ENCODE data around the gene GYG1. TPM values are rescaled to one million over a fixed set of nuclear protein-coding genes. Genes with fewer than 3 reads are reported as not detected.

The GYG1 gene
- total RNA-seq, 1 donor from 2014 or later: 33.1 TPM

GRCh38 chr3:148950806-148951205, 40.5 kb upstream of the GYG1 start:
- peak; percentile 13 for TF ChIP-seq CTCF (conservative IDR thresholded peaks at IDR 0.05)
- Mint-ChIP-seq H3K36me3 (no peaks in the 10 kb centered on the region), H3K4me3 (no peak overlapping the region), H3K9me3 (no peaks in the 10 kb centered on the region), H3K4me1 (ENCODE audit: unreplicated experiment) (peaks cover 12% of the 10 kb centered on the region), H3K27ac (no peak overlapping the region), H3K27me3 (peaks cover 7% of the 10 kb centered on the region)
- no peak for DNase-seq (ENCODE audit: extremely low spot score, unreplicated experiment)

- Mint-ChIP-seq H3K27me3 (peaks cover 5% of the 10 kb centered on the region), H3K27ac (no peak overlapping the region), H3K4me1 (ENCODE audit: unreplicated experiment) (peaks cover 20% of the 10 kb centered on the region), H3K36me3 (no peaks in the 10 kb centered on the region), H3K4me3 (no peak overlapping the region), H3K9me3 (no peaks in the 10 kb centered on the region)
- no peak for DNase-seq (ENCODE audit: extremely low spot score, unreplicated experiment)
- no peak for TF ChIP-seq CTCF (conservative IDR thresholded peaks at IDR 0.05)
Measured at GRCh38 chr3:148951599-148952361, 39.6 kb upstream of the GYG1 start.

GRCh38 chr3:148953094-148953493, 38.2 kb upstream of the GYG1 start:
- Mint-ChIP-seq H3K9me3 (no peaks in the 10 kb centered on the region), H3K27me3 (no peaks in the 10 kb centered on the region), H3K27ac (no peak overlapping the region), H3K4me3 (no peak overlapping the region), H3K4me1 (ENCODE audit: unreplicated experiment) (peaks cover 20% of the 10 kb centered on the region), H3K36me3 (no peaks in the 10 kb centered on the region)
- TF ChIP-seq CTCF (conservative IDR thresholded peaks at IDR 0.05): no peak
- no peak for DNase-seq (ENCODE audit: extremely low spot score, unreplicated experiment)

- Mint-ChIP-seq H3K4me3 (no peak overlapping the region), H3K27ac (no peak overlapping the region), H3K9me3 (no peaks in the 10 kb centered on the region), H3K27me3 (no peaks in the 10 kb centered on the region), H3K36me3 (no peaks in the 10 kb centered on the region), H3K4me1 (ENCODE audit: unreplicated experiment) (peaks cover 20% of the 10 kb centered on the region)
- no peak for DNase-seq (ENCODE audit: extremely low spot score, unreplicated experiment)
- no peak for TF ChIP-seq CTCF (conservative IDR thresholded peaks at IDR 0.05)
Measured at GRCh38 chr3:148954981-148955380, 36.4 kb upstream of the GYG1 start.

- Mint-ChIP-seq H3K4me1 (ENCODE audit: unreplicated experiment) (peaks cover 20% of the 10 kb centered on the region), H3K27ac (peak overlapping the region; percentile 82), H3K27me3 (no peaks in the 10 kb centered on the region), H3K36me3 (no peaks in the 10 kb centered on the region), H3K9me3 (no peaks in the 10 kb centered on the region), H3K4me3 (peak overlapping the region; percentile 55)
- DNase-seq (ENCODE audit: extremely low spot score, unreplicated experiment): no peak
- TF ChIP-seq CTCF (conservative IDR thresholded peaks at IDR 0.05): peak; percentile 75
Measured at GRCh38 chr3:148955544-148956346, 35.6 kb upstream of the GYG1 start.

Measured in type B pancreatic cell (in vitro differentiated cells).